CD1c-positive myeloid dendritic cell (primary cell): ENCODE results near the gene ZBTB8OS.
A peak's percentile ranks its signal among the peaks of the same experiment; 100 is the strongest.
"Not testable (repeated sequence)": the region's sequence is repeated elsewhere in the genome, so short reads cannot be mapped to it uniquely, and the experiment has no call there.

ENCODE experiments used
- DNase-seq: peaks from one replicate; pipeline ENCODE4 v3.0.0-alpha.2; 2016; ENCODE audit errors: extremely low spot score

Gene ZBTB8OS

GRCh38 chr1:32650248-32650751, at the start of gene ZBTB8OS:
TSS of gene ZBTB8OS (minus strand) at chr1:32650550. CDS start at chr1:32650529, 21 bp downstream.
- DNase-seq, result peak; percentile 96

DNA sequence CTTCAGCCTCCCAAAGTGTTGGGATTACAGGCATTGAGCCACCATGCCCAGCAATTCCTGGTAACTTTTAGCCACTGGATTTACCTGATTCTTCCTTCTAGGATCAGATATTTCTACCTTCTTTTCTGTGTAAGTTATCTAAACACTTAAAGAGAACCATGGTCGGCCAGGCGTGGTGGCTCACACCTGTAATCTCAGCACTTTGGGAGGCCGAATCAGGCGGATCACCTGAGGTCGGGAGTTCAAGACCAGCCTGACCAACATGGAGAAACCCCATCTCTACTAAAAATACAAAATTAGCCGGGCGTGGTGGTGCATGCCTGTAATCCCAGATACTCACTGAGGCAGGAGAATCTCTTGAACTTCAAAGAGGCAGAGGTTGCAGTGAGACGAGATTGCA, 46.6 kb upstream of the ZBTB8OS start:
- not testable (repeated sequence) for DNase-seq

DNA sequence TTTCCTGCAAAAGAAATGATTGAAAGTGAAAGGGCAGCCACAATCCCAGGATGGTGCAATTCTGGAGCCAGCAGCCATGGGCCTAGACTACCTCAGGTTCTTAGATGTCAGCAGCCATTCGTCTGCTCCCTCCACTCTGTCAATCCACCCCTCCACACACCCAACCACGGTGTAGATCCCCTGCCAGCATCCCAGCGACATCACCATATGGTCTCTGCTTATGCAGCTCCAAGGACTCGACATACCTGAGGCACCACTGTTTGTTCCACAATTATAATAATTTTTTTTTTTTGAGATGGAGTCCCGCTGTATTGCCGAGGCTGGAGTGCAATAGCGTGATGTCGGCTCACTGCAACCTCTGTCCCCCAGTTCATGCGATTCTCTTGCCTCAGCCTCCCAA, 45.7 kb upstream of the ZBTB8OS start:
- DNase-seq, result no peak

GRCh38 chr1:32695098-32695904, 45.0 kb upstream of the ZBTB8OS start:
- DNase-seq, result peak; percentile 41

- DNase-seq, result no peak
Measured at GRCh38 chr1:32693455-32694174, 43.3 kb upstream of the ZBTB8OS start.

DNA sequence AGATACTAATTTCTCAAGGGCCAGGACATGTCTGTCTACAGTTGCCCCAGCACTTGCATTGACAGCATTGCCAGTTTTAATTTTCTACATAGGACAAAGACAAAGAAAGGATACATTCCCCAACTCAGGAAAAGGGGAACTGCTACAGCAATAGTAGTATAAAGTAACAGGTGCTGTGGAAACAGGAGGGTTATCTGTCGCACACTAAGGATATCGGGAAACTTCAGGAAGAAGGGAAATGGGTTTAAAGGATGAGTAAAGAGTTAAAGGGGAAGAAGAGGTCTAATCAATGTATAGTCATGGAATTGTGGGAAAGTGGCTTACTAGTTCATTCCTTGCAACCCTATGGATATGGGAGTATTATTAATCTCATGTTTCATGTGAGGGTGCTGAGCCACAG, 36.0 kb upstream of the ZBTB8OS start:
- no peak for DNase-seq

GRCh38 chr1:32685498-32685897, 35.1 kb upstream of the ZBTB8OS start:
- no peak for DNase-seq

- no peak for DNase-seq
Measured at GRCh38 chr1:32684167-32684811, 33.9 kb upstream of the ZBTB8OS start.

- no peak for DNase-seq
Measured at GRCh38 chr1:32683397-32683796, 33.0 kb upstream of the ZBTB8OS start.

DNA sequence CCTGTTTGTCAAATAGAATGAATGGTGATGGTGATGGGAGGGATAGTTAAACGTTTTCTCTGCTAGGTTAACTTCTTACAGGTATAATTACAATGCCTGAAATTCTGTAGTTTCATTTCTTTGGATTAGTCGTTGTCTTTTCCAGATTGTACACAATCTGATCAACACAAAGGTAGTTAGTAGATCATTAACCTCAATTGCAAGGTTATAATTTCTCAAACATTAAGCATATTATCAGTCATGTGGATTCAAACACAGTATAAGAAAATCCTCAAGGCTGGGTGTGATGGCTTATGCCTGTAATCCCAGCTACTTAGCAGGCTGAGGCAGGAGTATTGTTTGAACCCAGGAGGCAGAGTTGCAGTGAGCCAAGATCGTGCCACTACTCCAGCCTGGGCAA, 31.6 kb upstream of the ZBTB8OS start:
- no peak for DNase-seq

DNA sequence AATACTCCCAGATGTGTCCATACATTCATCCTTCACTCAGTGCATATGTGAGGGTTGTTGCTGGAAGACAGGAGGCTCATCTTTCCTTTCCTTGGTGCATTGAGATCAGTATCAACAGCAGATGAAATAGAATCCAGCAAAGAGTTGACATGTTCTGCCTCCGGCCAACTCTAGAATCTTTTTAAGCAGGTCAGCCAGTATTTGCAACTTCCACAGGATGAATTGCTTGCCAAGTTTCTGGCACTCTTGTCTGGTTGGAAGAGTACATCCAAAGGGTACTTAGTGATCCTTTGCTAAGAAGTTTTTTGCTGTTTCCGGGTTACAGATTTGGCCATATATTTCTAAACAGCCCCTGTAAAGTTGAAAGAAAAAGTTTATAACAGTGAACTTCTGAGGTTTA, 31.2 kb upstream of the ZBTB8OS start:
- DNase-seq, result no peak

- no peak for DNase-seq
Measured at GRCh38 chr1:32680642-32681041, 30.3 kb upstream of the ZBTB8OS start.

- DNase-seq, result not testable (repeated sequence)
Measured at GRCh38 chr1:32679993-32680392, 29.6 kb upstream of the ZBTB8OS start.

GRCh38 chr1:32676945-32677344, 26.6 kb upstream of the ZBTB8OS start:
- no peak for DNase-seq

GRCh38 chr1:32668716-32669115, 18.4 kb upstream of the ZBTB8OS start:
- not testable (repeated sequence) for DNase-seq

DNA sequence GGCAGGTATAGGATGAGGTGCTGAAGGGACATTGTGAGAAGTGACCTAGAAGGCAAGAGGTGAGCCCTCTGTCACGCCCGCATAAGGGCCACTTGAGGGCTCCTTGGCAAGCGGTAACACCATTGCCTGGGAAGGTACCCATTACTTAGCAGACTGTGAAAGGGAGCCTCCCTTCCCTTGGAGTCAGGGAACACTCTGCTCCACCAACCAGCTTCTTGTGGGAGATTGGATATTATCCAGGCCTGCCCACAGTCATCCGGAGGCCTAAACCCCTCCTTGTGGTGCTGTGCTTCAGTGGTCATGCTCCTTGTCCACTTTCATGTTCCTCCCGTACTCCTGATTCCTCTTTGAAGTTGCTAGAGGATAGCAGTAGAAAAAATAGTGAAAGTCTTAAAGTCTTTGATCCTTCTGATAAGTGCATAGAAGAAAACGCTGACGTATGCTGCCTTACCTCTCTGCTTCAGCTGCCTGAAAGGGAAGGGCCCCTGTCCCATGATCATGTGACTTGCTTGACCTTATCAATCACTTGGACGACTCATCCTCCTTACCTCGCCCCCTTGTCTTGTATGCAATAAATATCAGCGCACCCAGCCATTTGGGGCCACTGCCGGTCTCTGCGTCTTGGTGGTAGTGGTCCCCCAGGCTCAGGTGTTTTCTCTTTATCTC, 16.7 kb upstream of the ZBTB8OS start:
- no peak for DNase-seq

GRCh38 chr1:32665915-32666314, 15.6 kb upstream of the ZBTB8OS start:
- DNase-seq, result no peak

GRCh38 chr1:32659581-32659980, 9.2 kb upstream of the ZBTB8OS start:
- no peak for DNase-seq

- no peak for DNase-seq
Measured at GRCh38 chr1:32652244-32652962, 2.1 kb upstream of the ZBTB8OS start.

DNA sequence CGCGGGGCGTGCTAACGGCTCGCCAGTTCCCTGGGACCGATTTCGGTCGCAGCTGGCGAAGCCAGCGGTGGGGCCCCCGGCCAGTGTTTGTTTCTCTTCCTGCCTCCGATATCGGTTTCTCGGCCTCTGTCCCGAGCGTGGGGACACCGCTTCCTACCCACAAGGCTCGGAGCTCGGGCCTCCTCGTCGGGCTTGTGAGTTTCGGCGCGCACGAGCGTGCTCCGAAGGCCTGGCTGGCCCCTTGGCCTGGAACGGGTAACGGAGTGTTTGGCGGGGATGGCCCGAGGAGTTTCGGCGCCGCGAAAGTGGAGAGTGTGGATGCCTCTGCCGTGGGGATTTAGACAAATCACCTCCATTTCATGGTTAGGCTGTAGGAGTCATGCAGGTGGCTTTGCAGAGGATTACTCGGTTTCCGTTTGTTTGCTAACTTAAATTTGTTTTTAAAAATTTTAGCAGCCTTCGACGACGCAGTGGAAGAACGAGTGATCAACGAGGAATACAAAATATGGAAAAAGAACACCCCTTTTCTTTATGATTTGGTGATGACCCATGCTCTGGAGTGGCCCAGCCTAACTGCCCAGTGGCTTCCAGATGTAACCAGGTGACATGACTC, 1.2 kb upstream of the ZBTB8OS start:
- no peak for DNase-seq
